Measurements from ENCODE around the gene CHRM2.
A peak's percentile ranks its signal among the peaks of the same experiment; 100 is the strongest.

CHRM2 gene

DNA sequence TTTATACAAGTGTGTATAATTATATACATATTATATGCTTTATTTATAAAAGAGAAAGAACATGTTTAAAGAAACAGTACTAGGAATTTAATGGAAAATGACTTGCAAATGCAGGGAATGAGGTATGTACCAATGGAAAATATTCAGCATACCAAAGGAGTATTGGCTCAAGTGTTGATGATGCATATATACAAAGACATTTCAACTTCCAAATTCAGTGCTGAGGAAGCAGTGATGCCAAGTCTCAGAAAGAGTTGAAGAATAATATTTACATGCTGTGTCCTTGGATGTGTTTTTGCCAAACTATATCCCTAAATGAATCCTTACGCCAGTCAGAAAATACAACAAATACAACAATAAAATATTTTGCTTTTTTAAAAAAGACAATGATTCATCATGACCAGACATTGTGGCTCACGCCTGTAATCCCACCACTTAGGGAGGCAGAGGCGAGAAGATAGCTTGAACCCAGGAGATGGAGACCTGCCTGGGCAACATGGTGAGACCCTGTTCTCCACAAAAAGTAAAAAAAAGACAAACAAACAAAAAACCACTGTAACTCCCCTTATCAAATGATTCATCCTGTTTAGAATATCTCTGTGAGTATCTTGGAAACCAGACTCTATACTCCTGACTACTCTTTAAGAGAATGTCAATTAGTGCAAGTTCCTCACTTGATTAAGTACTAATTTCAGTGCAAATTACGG is 157.2 kb downstream of the CHRM2 start:
- DNase-seq (ENCODE audit: low read depth, low spot score): peak; percentile 72

- DNase-seq (ENCODE audit: low read depth, low spot score): peak; percentile 50
Observed at GRCh38 chr7:137026176-137026500, 157.7 kb downstream of the CHRM2 start.

DNA sequence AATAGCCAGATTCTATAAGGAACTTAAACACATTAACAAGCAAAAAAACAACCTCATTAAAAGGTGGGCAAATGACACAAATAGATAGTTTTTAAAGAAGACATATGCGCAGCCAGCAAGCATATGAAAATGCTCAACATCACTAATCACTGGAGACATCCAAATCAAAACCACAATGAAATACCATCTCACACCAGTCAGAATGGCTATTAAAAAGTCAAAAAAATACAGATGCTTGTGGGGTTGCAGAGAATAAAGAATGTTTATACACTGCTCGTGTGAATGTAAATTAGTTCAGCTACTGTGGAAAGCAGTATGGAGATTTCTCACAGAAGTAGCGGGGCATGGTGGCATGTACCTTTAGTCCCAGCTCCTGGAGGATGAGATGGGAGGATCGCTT is 164.0 kb downstream of the CHRM2 start:
- DNase-seq (ENCODE audit: low read depth, low spot score): peak; percentile 49

- peak; percentile 30 for DNase-seq (ENCODE audit: low read depth, low spot score)
Observed at GRCh38 chr7:137036768-137037167, 168.3 kb downstream of the CHRM2 start.

DNA sequence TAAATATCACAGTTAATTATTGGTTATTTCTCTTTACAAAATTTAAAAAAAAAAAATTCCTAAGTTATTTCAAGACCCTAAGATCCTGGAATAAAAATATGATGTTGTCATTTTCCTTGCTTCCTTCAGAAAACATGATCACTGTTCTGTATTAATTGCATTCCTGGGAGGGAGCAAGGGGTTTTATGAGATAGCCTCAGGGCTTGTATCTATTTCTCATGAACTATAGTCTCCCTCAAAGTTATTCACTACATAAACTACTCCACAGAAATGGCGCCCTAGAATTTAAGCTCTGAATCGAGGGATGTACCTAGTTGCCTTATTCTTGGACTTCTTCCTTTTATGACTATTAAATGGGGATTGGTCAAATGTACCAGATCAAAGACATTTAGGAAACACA is 170.3 kb downstream of the CHRM2 start:
- no peak for DNase-seq (ENCODE audit: low read depth, low spot score)

GRCh38 chr7:137040745-137041144 is 172.3 kb downstream of the CHRM2 start:
- no peak for DNase-seq (ENCODE audit: low read depth, low spot score)

DNA sequence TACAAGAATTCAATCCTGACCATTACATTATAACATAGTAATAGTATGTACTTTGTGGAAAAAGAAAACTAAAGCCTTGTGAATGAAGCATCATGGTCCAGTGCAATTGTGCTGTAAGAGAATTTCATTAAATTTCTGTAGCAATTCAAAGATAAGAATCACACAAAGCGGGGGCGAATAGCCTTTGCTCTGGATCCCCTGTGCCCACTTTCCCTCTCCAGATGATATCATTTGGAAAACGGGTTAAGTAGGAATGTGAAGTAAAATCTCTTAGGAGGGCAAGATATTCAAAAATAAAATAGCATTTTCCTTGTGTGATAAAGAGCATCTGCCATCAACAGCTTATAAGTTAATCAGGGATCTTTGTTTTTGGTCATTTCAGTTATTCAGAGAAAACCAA is 177.1 kb downstream of the CHRM2 start:
- no peak for DNase-seq (ENCODE audit: low read depth, low spot score)

- no peak for DNase-seq (ENCODE audit: low read depth, low spot score)
Observed at GRCh38 chr7:137069249-137069963, 201.0 kb downstream of the CHRM2 start.
